ENCODE measurements around the gene EFNB3. TPM values are rescaled to one million over a fixed set of nuclear protein-coding genes. Genes with fewer than 3 reads are reported as not detected.

The EFNB3 gene
- total RNA-seq, 2 experiments from 2014 or later: not detected

DNA sequence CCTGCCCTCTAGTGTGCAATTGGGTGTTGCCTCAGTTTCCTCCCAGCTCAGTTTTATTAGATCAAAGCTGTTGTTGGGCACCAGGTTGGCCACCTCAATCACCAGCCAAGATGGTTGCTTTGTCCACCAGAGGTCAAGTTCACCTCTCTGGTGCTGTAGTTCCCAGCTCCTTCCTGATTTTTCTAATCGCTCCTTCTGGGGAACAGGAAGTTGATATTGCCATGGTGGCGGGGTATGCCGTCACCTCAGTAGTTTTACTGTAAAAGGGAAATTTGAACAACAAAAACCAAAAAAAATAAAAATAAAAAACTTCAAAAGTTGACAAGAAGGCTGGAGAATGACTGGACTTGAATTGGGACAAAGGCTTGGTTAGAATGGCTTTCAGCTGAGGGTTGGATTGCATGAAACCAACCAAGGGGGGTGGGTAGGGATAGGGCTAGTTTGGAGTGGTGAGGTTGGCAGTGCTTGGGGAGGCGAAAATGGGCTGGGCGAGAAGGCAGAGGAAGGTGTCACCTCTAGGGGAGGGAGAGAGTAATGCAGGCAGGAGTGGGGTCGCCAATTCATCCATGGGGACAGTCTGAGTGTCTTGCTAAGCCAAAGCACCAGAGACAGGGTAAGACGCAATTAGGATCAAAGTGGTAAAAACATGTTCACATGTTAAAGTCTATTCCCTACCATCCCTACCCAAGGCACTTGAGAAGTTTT, 6.2 kb downstream of the EFNB3 start:
- peak; percentile 68 for ATAC-seq

DNA sequence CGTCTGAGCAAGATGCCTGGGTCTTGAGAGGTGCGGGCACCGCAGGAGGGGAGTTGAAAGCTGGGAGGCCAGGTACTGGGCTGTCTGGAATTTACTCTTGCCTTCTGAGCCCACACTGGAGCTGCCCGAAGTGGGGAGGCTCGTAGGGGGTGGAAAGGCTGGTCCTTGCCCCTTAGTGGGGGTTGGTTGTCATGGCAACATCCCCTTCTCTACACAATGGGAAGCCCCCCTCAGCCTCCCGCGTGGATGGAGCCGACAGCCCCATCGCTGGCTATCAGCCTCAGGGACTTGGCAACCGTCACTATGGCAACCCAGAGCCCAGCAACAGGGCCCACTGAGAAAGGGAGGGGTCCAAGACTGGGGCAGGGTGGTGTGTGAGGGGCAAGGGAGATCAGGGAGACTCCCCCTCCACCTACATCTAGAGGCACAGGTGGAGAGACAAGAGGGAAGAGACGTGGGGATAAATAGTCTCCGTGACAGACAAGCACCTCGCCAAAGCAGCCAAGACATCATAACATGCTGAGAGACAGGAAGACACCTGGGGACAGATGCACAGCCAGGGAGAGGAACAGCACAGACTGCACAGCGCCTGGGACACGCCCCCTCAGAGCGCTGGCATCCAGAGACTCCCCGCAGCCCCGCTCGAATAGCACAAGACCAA, 7.2 kb downstream of the EFNB3 start:
- no peak for DNase-seq
- ATAC-seq: peak; percentile 18
- ChIA-PET POLR2A (no interaction called here), CTCF (no interaction called here)
- Mint-ChIP-seq H3K4me3 (no peak overlapping the region), H3K4me1 (peaks cover 15% of the 10 kb centered on the region), H3K9me3 (ENCODE audit: low read depth) (no peaks in the 10 kb centered on the region), H3K36me3 (ENCODE audit: low read depth) (no peaks in the 10 kb centered on the region), H3K27ac (no peak overlapping the region), H3K27me3 (peaks cover 63% of the 10 kb centered on the region)
- intact Hi-C loops (cut with DNase I, micrococcal nuclease): no loop called here

More for the DNA sequence above, 6.2 kb downstream of the EFNB3 start:
- peak; percentile 39 for DNase-seq
- Mint-ChIP-seq H3K4me3 (no peak overlapping the region), H3K9me3 (ENCODE audit: low read depth) (no peaks in the 10 kb centered on the region), H3K27ac (no peak overlapping the region), H3K27me3 (peaks cover 64% of the 10 kb centered on the region), H3K4me1 (peaks cover 9% of the 10 kb centered on the region), H3K36me3 (ENCODE audit: low read depth) (no peaks in the 10 kb centered on the region)
- POLR2A ChIA-PET: interaction anchor here (0.7 kb wide), 1 partner anchor 215 kb away, joined by 3 read pairs; no protein-coding TSS in a partner anchor
- intact Hi-C loops (cut with DNase I, micrococcal nuclease): no loop called here
- CTCF ChIA-PET: interaction anchor here (0.6 to 0.9 kb wide), 3 partner anchors 68 to 356 kb away, joined by 3 to 4 read pairs (median 3); no protein-coding TSS in a partner anchor

DNA sequence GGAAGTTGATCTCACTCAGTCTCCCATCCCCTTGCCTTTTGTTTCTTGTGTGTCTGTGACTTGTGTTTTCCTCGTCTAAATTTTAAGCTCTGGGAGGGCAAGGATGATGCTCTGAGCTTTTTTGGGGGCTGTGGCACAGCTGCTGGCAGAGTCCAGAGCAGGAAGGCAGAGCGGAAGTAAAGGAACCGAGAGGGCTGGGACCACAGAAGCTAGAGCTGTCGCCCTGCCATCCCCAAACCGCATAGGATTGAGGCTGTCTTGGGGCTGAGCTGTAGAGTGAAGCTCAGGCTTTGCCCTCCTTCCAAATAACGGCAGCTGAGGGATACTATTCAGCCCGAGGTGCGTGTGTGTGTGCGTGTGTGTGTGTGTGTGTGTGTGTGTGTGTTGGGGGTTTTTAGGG, 8.8 kb downstream of the EFNB3 start:
- H3K4me1 Mint-ChIP-seq: peaks cover 20% of the 10 kb centered on the region
- no peak for ATAC-seq
- POLR2A ChIA-PET: interaction anchor here (0.6 kb wide), 1 partner anchor 98 kb away, joined by 4 read pairs; no protein-coding TSS in a partner anchor
- H3K27me3 Mint-ChIP-seq: peaks cover 64% of the 10 kb centered on the region
- intact Hi-C loops (cut with DNase I, micrococcal nuclease): no loop called here
- H3K27ac Mint-ChIP-seq: no peak overlapping the region
- no peaks in the 10 kb centered on the region for H3K9me3 Mint-ChIP-seq (ENCODE audit: low read depth)
- no peaks in the 10 kb centered on the region for H3K36me3 Mint-ChIP-seq (ENCODE audit: low read depth)
- CTCF ChIA-PET: interaction anchor here (0.5 to 1.0 kb wide), 5 partner anchors 9 to 29 kb away, joined by 3 to 5 read pairs (median 3); no protein-coding TSS in a partner anchor
- no peak for DNase-seq
- H3K4me3 Mint-ChIP-seq: no peak overlapping the region

DNA sequence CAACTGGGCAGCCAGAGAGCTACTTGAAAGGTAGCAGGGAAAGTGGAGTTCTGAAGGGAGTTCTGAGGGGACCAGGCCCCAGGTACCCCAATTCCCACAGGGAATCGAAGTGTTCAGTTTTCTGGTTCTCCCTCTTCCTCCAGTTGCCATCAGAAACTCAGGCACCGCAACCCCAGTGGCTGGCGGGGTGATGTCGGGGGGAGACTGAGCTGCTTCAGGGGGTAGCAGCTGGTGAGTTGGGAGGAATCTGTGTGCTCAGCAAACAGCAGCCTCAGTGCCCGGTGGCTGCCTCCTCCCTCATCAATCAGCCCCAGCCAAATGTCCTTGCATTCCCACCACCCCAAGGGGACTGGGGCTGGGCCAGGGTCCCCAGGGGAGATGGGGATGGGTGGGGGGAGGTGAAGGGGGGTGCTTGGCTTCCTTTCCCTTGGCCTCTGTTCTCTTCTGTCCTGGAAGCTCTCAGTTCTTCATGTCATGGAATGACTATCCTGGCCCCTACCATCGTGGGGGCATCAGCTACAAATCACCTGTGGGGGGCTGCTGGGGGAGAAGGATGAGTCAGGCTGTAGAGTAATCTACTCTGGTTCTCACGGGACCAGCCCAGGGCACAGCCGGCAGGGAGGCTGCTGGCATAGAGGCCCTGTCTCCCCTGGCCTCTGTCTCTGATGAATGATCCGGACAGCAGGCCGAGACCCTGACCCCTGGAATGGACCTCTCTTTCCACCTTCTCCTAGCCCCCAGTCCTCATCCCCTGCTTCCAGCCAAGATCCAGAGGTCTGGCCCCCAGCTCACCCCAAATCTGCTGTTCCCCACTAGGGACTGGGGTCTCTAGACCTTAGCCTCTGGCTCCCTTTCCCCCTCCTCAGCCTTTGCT, 10.0 kb downstream of the EFNB3 start:
- POLR2A ChIA-PET: no interaction called here
- CTCF ChIA-PET: interaction anchor here (0.7 to 1.0 kb wide), 2 partner anchors 24 to 238 kb away, joined by 3 read pairs; no protein-coding TSS in a partner anchor
- H3K9me3 Mint-ChIP-seq (ENCODE audit: low read depth): no peaks in the 10 kb centered on the region
- peaks cover 20% of the 10 kb centered on the region for H3K4me1 Mint-ChIP-seq
- DNase-seq (no peak), ATAC-seq (no peak)
- H3K27me3 Mint-ChIP-seq: peaks cover 62% of the 10 kb centered on the region
- H3K36me3 Mint-ChIP-seq (ENCODE audit: low read depth): no peaks in the 10 kb centered on the region
- no peak overlapping the region for H3K27ac Mint-ChIP-seq
- no peak overlapping the region for H3K4me3 Mint-ChIP-seq
- intact Hi-C loops (cut with DNase I, micrococcal nuclease): no loop called here

DNA sequence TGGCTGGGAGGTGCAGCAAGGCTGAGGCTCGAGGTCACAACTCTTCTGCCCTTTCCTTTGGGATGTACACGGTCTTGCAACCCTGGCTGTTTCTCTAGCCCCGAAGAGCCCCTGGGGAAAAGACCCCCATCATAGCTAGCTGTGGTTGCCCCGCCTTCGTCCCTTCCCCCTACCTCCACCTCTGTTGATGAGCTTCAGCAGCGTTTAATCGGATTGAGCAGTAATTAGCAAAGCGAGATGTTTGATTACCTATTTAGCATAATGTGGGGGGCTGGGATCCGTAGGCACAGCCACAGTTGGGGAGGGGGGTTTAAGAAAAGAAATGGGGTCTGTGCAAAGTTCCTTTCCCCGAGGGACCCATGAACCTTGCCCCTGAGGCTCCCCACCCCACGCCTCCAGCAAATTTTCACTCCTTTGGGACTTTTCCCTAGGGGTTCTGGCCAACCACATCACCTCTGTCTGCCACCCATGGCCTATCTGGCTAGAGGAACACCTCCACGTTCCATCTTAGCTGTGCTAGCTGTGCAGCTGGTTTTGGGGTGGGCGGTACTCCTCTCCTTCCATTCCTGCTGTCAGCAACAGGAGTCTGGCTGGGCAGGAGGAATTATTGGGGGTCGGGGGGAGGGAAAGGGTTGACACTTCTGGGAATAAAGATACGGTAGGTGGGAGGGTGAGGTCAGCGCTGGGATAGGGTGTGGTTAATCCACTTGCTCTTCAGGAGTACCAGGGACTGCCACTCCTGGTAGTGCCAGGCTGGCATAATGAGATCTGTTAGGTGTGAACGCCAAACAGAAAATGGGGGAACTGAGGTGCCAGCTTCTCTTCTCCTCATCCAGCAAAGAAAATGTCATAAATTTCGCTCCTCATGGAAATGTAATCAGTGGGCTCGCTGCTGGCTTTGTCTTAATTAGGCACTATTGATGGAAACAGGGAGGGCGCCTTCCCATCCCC, 11.2 kb downstream of the EFNB3 start:
- Mint-ChIP-seq H3K27me3 (peaks cover 60% of the 10 kb centered on the region), H3K4me3 (peak overlapping the region; percentile 49), H3K27ac (no peak overlapping the region), H3K9me3 (ENCODE audit: low read depth) (no peaks in the 10 kb centered on the region), H3K36me3 (ENCODE audit: low read depth) (no peaks in the 10 kb centered on the region), H3K4me1 (peaks cover 11% of the 10 kb centered on the region)
- POLR2A ChIA-PET: no interaction called here
- intact Hi-C loops (cut with DNase I, micrococcal nuclease): no loop called here
- CTCF ChIA-PET: interaction anchor here (0.5 to 1.4 kb wide), 4 partner anchors 28 to 392 kb away, joined by 3 to 6 read pairs (median 4); partner anchors contain the start of genes TP53 and WRAP53
- ATAC-seq (no peak), DNase-seq (no peak)

DNA sequence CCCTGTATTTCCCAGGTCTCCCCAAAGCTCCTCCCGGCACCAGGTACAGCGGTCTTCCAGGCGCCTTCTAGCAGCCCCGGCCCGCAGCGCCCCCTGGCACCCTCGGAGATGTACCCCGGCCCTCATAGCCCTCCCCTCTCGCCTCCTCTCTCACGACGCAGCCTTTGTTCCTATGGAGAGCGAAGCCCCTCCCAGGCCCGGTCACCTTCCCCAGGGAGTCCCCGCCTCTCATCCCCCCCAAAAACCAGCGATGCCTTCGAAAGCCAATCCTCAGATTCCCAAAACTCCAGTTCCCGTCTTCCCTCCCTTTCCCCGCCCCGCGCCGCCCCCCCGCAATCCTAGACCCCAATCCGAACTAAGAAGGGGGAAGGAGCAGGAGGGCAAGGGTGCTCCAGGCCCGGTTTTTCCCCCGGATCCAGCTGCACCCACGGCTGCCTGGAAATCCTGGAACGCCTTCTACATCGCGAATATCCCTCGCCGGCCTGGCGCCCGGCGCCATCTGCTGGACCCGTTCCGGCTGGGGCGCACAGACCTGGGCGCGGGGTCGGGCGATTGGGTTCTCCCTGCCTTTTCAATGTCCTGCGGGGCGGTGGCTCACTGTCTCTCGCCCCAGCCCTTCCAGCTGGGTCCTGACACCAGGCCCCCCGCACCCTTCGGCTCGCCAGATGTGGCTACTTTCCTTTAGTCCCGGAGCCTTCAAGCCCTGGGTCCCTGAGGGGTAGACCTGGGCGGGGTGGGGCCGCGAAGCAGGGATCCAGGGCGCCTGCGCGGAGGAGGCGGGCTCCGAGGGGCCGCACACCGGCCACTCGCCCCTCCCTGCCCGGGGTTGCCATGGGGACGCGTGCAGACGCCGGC, 12.1 kb downstream of the EFNB3 start, which contains the start of gene DNAH2:
Gene DNAH2, plus strand, starts transcription at position 844 of the 855 bp plus-strand sequence. CDS start 1,991 bp downstream, outside the sequence.
- peak; percentile 65 for DNase-seq
- peaks cover 11% of the 10 kb centered on the region for H3K4me1 Mint-ChIP-seq
- intact Hi-C loops (cut with DNase I, micrococcal nuclease): no loop called here
- peaks cover 59% of the 10 kb centered on the region for H3K27me3 Mint-ChIP-seq
- peak; percentile 77 for ATAC-seq
- no peaks in the 10 kb centered on the region for H3K9me3 Mint-ChIP-seq (ENCODE audit: low read depth)
- peak within 1 kb of the TSS; percentile 61 for H3K4me3 Mint-ChIP-seq
- CTCF ChIA-PET: interaction anchor here (0.8 to 1.4 kb wide), 4 partner anchors 29 to 97 kb away, joined by 3 to 6 read pairs (median 3); partner anchors contain the start of genes TP53 and WRAP53
- H3K36me3 Mint-ChIP-seq (ENCODE audit: low read depth): no peaks in the 10 kb centered on the region
- no peak within 1 kb of the TSS for H3K27ac Mint-ChIP-seq
- POLR2A ChIA-PET: no interaction called here

DNA sequence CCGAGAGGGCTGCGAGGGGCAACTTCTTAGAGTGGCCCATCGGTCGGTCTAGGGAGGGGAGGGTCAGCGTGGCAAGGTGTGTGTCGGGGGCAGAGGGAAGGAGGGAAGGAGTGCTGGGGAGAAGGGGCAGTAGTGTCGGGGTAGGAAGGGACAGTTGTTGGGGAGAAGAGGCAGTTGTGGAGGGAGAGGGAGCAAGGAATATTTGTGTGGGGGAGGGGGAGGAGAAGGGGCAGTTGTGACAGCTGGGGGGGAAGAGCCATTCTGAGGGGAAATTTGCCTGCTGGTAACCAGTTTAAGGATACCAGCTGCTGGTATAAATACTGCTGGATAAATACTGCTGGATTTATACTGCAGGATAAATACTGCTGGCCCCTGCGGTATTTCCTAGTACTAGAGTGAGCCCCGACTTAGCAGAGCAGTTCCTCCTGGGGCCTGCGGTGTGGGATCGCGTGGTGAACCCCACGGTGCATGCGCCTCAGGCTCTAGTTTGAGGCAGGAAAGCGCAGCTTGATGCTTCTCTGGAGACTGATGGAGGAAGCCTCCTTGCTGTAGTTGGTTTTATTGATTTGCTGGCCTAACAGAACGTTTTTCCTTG, 12.9 kb downstream of the EFNB3 start:
- ATAC-seq: peak; percentile 47
- Mint-ChIP-seq H3K27me3 (peaks cover 59% of the 10 kb centered on the region), H3K4me3 (peak overlapping the region; percentile 61), H3K9me3 (ENCODE audit: low read depth) (no peaks in the 10 kb centered on the region), H3K27ac (no peak overlapping the region), H3K4me1 (peaks cover 11% of the 10 kb centered on the region), H3K36me3 (ENCODE audit: low read depth) (no peaks in the 10 kb centered on the region)
- DNase-seq: peak; percentile 50
- intact Hi-C loops (cut with DNase I, micrococcal nuclease): loop anchor here in 1 of 2 experiments (1.0 kb wide), 1 partner anchor 86 kb away; no protein-coding TSS in a partner anchor
- ChIA-PET POLR2A (no interaction called here), CTCF (interaction anchor here (0.7 to 0.8 kb wide), 2 partner anchors 30 to 429 kb away, joined by 3 read pairs; partner anchors contain the start of genes TP53 and WRAP53)

DNA sequence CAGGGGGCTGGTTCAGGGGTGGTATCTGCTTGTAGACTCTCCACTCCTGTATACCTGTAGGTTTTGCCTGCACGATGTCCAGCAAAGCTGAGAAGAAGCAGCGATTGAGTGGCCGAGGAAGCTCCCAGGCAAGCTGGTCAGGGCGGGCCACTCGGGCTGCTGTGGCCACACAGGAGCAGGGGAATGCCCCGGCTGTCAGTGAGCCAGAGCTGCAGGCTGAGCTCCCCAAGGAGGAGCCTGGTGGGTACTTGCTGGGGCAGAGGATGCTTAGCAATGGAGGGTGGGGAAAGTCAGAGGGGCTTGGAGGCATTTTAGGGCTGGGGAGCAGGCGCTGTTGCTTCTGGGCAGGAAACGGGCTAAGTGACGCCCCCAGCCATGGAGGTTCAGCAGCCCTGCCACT, 14.7 kb downstream of the EFNB3 start:
- Mint-ChIP-seq H3K27ac (no peak overlapping the region), H3K4me3 (no peak overlapping the region), H3K27me3 (peaks cover 55% of the 10 kb centered on the region), H3K9me3 (ENCODE audit: low read depth) (no peaks in the 10 kb centered on the region), H3K36me3 (ENCODE audit: low read depth) (no peaks in the 10 kb centered on the region), H3K4me1 (peaks cover 11% of the 10 kb centered on the region)
- ChIA-PET CTCF (no interaction called here), POLR2A (no interaction called here)
- DNase-seq (no peak), ATAC-seq (no peak)
- intact Hi-C loops (cut with DNase I, micrococcal nuclease): no loop called here

DNA sequence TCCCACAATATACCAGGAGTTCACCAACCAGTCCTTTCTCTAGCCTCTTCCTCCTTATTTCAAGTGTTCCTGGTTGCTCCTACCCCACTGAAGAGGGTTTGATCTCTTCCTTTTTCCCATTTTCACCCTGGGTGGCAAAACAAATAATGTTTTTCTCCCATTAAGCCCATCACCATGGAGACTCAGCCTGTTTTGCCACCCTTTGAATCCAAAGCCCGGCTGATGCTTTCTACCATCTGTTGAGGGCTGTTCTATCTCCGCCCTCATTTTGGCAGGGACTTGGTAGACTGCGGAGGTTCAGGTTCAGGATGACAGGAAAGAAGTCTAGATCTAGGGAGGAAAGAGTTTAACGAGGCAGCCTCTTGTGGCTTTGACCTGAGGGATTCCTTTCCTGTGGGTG, 15.1 kb downstream of the EFNB3 start:
- peaks cover 54% of the 10 kb centered on the region for H3K27me3 Mint-ChIP-seq
- peaks cover 11% of the 10 kb centered on the region for H3K4me1 Mint-ChIP-seq
- no peaks in the 10 kb centered on the region for H3K36me3 Mint-ChIP-seq (ENCODE audit: low read depth)
- H3K27ac Mint-ChIP-seq: no peak overlapping the region
- no peaks in the 10 kb centered on the region for H3K9me3 Mint-ChIP-seq (ENCODE audit: low read depth)
- ChIA-PET POLR2A (no interaction called here), CTCF (interaction anchor here (1.3 kb wide), 1 partner anchor 23 kb away, joined by 3 read pairs; no protein-coding TSS in a partner anchor)
- ATAC-seq: no peak
- intact Hi-C loops (cut with DNase I, micrococcal nuclease): no loop called here
- no peak for DNase-seq
- H3K4me3 Mint-ChIP-seq: no peak overlapping the region
